IMR-90 (cell line): ENCODE data around the gene CERS6. TPM values are rescaled to one million over a fixed set of nuclear protein-coding genes. Genes with fewer than 3 reads are reported as not detected.

Experiments
- ATAC-seq: fragments of 200-7000 bp; cut with Tn5 transposase; 2 replicates; pipeline ENCODE4 v1.9.1; 2020; ENCODE audit warnings: low read depth, mild to moderate bottlenecking, moderate library complexity
- BruUV-seq: library from RNA; stranded (reverse); fragments of 400-500 nt; replicated peaks from 2 replicates; lab custom pipeline; 2021; lab: Mats Ljungman, UMichigan
- CTCF ChIA-PET: fragments of 300-600 bp; formaldehyde crosslinking; extraction: SDS; loops from one replicate; lab custom pipeline; 2021; ENCODE audit warnings: antibody characterized with exemption; lab: Yijun Ruan, JAX
- POLR2A ChIA-PET: fragments of 300-600 bp; sonication (Branson Sonifier 250); formaldehyde crosslinking; loops from one replicate; lab custom pipeline; 2022; ENCODE audit warnings: antibody characterized with exemption; ENCODE audit not compliant: unreplicated experiment; lab: Charles Lee
- DNase-seq: peaks from one replicate; pipeline ENCODE4 v3.0.0; 2013
- H2AFZ ChIP-seq: replicated peaks from 2 replicates; pipeline ENCODE3; 2013; ENCODE audit warnings: low read length, mild to moderate bottlenecking; ENCODE audit not compliant: poor library complexity
- H2AK5ac ChIP-seq: 2 replicates; pipeline ENCODE4 v1.6.1; 2013; ENCODE audit warnings: low read depth, low read length, inconsistent platforms
- H2AK9ac ChIP-seq: replicated peaks from 2 replicates; pipeline ENCODE3; 2013; ENCODE audit warnings: mild to moderate bottlenecking, low read depth, low read length, moderate library complexity; ENCODE audit not compliant: poor library complexity
- H2BK120ac ChIP-seq: 2 replicates; pipeline ENCODE4 v1.6.1; 2013; ENCODE audit warnings: low read depth, low read length, inconsistent platforms
- H2BK15ac ChIP-seq: 3 replicates; pipeline ENCODE4 v1.6.1; 2013; ENCODE audit warnings: low read depth, low read length, inconsistent platforms
- H2BK20ac ChIP-seq: 2 replicates; pipeline ENCODE4 v1.6.1; 2013; ENCODE audit warnings: low read depth, mild to moderate bottlenecking, inconsistent platforms, low read length, moderate library complexity
- H2BK5ac ChIP-seq: 2 replicates; pipeline ENCODE4 v1.6.1; 2013; ENCODE audit warnings: mild to moderate bottlenecking, low read depth, low read length, inconsistent platforms; ENCODE audit not compliant: poor library complexity, severe bottlenecking
- H3K14ac ChIP-seq: replicated peaks from 2 replicates; pipeline ENCODE4 v1.6.1; 2013; ENCODE audit warnings: low read depth, low read length, inconsistent platforms
- H3K18ac ChIP-seq: 2 replicates; pipeline ENCODE4 v1.6.1; 2013; ENCODE audit warnings: low read depth, low read length, control low read depth
- H3K23ac ChIP-seq: 2 replicates; pipeline ENCODE4 v1.6.1; 2013; ENCODE audit warnings: low read depth, low read length, inconsistent platforms
- H3K27ac ChIP-seq: 2 replicates; pipeline ENCODE4 v1.5.1; 2013; ENCODE audit warnings: mild to moderate bottlenecking, control low read depth, low read length; ENCODE audit not compliant: insufficient read depth
- H3K27me3 ChIP-seq: 2 replicates; pipeline ENCODE4 v1.6.1; 2013; ENCODE audit warnings: low read length; ENCODE audit not compliant: control insufficient read depth, insufficient read depth
- H3K36me3 ChIP-seq: 2 replicates; pipeline ENCODE4 v1.6.1; 2013; ENCODE audit warnings: low read length, mixed read lengths; ENCODE audit not compliant: control insufficient read depth, insufficient read depth
- H3K4ac ChIP-seq: 2 replicates; pipeline ENCODE4 v1.6.1; 2013; ENCODE audit warnings: low read depth, low read length, inconsistent platforms
- H3K4me1 ChIP-seq: 2 replicates; pipeline ENCODE4 v1.6.1; 2013; ENCODE audit warnings: low read length, mixed read lengths; ENCODE audit not compliant: control insufficient read depth, insufficient read depth
- H3K4me2 ChIP-seq: 2 replicates; pipeline ENCODE4 v1.6.1; 2013; ENCODE audit warnings: low read depth, mild to moderate bottlenecking, control low read depth, low read length, moderate library complexity
- H3K4me3 ChIP-seq: 2 replicates; pipeline ENCODE4 v1.5.1; 2013; ENCODE audit warnings: low read depth, mild to moderate bottlenecking, control low read depth, low read length, moderate library complexity; ENCODE audit not compliant: insufficient read depth
- H3K56ac ChIP-seq: 2 replicates; pipeline ENCODE4 v1.6.1; 2013; ENCODE audit warnings: low read length, inconsistent platforms; ENCODE audit not compliant: insufficient read depth; ENCODE audit errors: extremely low read depth
- H3K79me1 ChIP-seq, 2 experiments: 2 replicates each; pipeline ENCODE4 v1.6.1; 2013; ENCODE audit warnings: low read length in 2 of 2, inconsistent platforms in 1 of 2, low read depth in 1 of 2
- H3K9ac ChIP-seq: 2 replicates; pipeline ENCODE4 v1.6.1; 2013; ENCODE audit warnings: low read depth, low read length, control low read depth
- H3K9me1 ChIP-seq: 2 replicates; pipeline ENCODE4 v1.6.1; 2013; ENCODE audit warnings: low read length, inconsistent platforms; ENCODE audit not compliant: insufficient read depth
- H3K9me3 ChIP-seq: 2 replicates; pipeline ENCODE4 v1.6.1; 2013; ENCODE audit warnings: low read length; ENCODE audit not compliant: control insufficient read depth, insufficient read depth
- H4K20me1 ChIP-seq: 2 replicates; pipeline ENCODE4 v1.6.1; 2013; ENCODE audit warnings: low read length, inconsistent platforms; ENCODE audit not compliant: insufficient read depth
- H4K5ac ChIP-seq: 2 replicates; pipeline ENCODE4 v1.6.1; 2013; ENCODE audit warnings: mild to moderate bottlenecking, low read depth, low read length, control low read depth
- H4K8ac ChIP-seq, 2 experiments: 2 replicates each; pipeline ENCODE4 v1.6.1; 2013; ENCODE audit warnings: low read depth in 2 of 2, low read length in 2 of 2, control low read depth in 1 of 2, inconsistent platforms in 1 of 2
- H4K91ac ChIP-seq: 2 replicates; pipeline ENCODE4 v1.6.1; 2013; ENCODE audit warnings: low read depth, low read length, inconsistent platforms; ENCODE audit not compliant: insufficient read depth
- CHD1 ChIP-seq: IDR thresholded peaks from 2 replicates; pipeline ENCODE4 v1.6.1; 2012; ENCODE audit warnings: low read depth, low read length, improper control_type of control experiment
- RAD21 ChIP-seq: IDR thresholded peaks from 2 replicates; pipeline ENCODE4 v1.6.1; 2012; ENCODE audit warnings: low read length, improper control_type of control experiment
- WGBS, 2 experiments: methylation state at CpG; one replicate each; pipeline versions ENCODE4 v1.1.5 to v1.1.7; 2013; ENCODE audit warnings: missing lambda C conversion rate in 2 of 2; ENCODE audit not compliant: insufficient read length in 1 of 2; ENCODE audit errors: extremely low coverage in 2 of 2; 5-methylcytosine and 5-hydroxymethylcytosine counted together
- dilution Hi-C: fragments of 300-500 bp; cut with HindIII; formaldehyde crosslinking; loops from one replicate; pipeline ENCODE4 v1.14.3; 2018; ENCODE audit warnings: low sequenced_read_pairs; ENCODE audit not compliant: unreplicated experiment
- in situ Hi-C: fragments of 300-500 bp; cut with MboI; formaldehyde crosslinking; loops from 3 replicates; pipeline ENCODE4 v1.14.3; 2019; ENCODE audit warnings: low sequenced_read_pairs, inconsistent platforms, mixed read lengths
- intact Hi-C: fragments of 100-400 bp; cut with micrococcal nuclease; formaldehyde crosslinking; loops from 2 replicates; pipeline ENCODE4 v1.10.0; 2022
- polyA plus RNA-seq, 3 experiments: library from polyadenylated mRNA; depleted of rRNA; stranded (reverse); fragments of >200 nt; gene quantifications; 2 replicates each; pipeline ENCODE4 v1.2.3, GENCODE V29; 2012; ENCODE audit warnings: low replicate concordance in 1 of 3
- total RNA-seq: library from RNA; depleted of rRNA; stranded (reverse); fragments of >200 nt; gene quantifications from 2 replicates; pipeline ENCODE4 v1.2.3, GENCODE V29; 2012

CERS6 gene
- total and polyA plus RNA-seq, 2 of the 4 experiments (the other 2 are of a cell fraction) = 2.1 to 5.7 TPM

DNA sequence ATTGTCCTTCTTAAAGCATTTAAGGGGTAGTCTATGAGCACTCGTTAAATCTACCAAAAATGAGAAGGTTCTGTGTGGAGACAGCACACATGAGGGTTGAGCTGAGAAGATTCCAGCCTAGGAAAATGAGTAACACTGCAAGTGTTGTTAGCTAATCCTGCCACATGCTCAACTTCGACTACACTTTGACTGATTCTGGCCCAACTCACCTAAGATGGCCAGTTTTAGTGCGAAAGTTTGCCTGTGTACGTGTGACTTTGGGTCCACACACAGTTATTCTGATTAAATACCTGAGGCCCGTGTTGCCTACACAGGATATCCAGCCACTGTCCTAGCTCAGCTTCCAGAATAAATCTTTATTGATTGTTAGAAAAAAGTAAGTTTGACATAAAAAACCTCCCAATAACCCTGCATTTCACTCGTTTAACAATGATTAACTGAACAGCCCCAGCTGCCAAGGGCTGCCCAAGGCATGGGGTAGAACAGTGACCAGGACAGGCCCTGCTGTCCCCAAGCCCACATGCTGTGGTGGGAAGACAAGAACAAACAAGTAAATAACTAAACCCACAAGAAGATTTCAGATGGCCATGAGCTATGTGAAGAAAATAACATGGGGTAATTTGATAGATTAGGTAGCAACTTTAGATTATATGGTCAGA lies 14.7 kb upstream of the CERS6 start:
- H4K20me1 ChIP-seq = no peaks in the 10 kb centered on the region
- no peak overlapping the region for H2AK5ac ChIP-seq
- H2AK9ac ChIP-seq = no peak overlapping the region
- ChIA-PET CTCF (no interaction called here), POLR2A (no interaction called here)
- H2BK20ac ChIP-seq = no peak overlapping the region
- H2BK5ac ChIP-seq = no peak overlapping the region
- no peak overlapping the region for H3K9ac ChIP-seq
- H3K27me3 ChIP-seq = no peaks in the 10 kb centered on the region; the same call in none of the 2 replicates
- no peaks in the 10 kb centered on the region for H3K79me1 ChIP-seq
- no peak overlapping the region for H3K18ac ChIP-seq
- no peak overlapping the region for H3K4me3 ChIP-seq
- H4K91ac ChIP-seq = no peak overlapping the region
- H3K4me1 ChIP-seq = no peaks in the 10 kb centered on the region
- in situ Hi-C loops (no loop called here), dilution Hi-C loops (no loop called here), intact Hi-C loops (no loop called here)
- no peaks in the 10 kb centered on the region for H3K36me3 ChIP-seq
- no peak overlapping the region for H3K27ac ChIP-seq
- no peaks in the 10 kb centered on the region for H3K9me3 ChIP-seq
- H3K4me2 ChIP-seq = no peak overlapping the region
- no peak overlapping the region for H3K23ac ChIP-seq
- H4K8ac ChIP-seq = no peak overlapping the region
- no TSS peak for BruUV-seq
- no peak overlapping the region for H4K5ac ChIP-seq
- no peak overlapping the region for H2BK15ac ChIP-seq
- H3K4ac ChIP-seq = no peak overlapping the region
- no peak overlapping the region for H2AFZ ChIP-seq
- 80% methylated on average over 1 of the region's 6 CpGs; no CpG with 5 or more reads in 1 of the 2 experiments for WGBS, 2 experiments
- DNase-seq (no peak), ATAC-seq (no peak)
- TF ChIP-seq CHD1 (no peak), RAD21 (no peak)
- no peak overlapping the region for H3K56ac ChIP-seq
- H3K9me1 ChIP-seq = no peaks in the 10 kb centered on the region
- H3K14ac ChIP-seq = no peak overlapping the region
- H2BK120ac ChIP-seq = no peak overlapping the region
